Activated CD4-positive, alpha-beta T cell treated with anti-CD3 and anti-CD28 coated beads, Interleukin-2, amount 50 U/mL, for 4 hours (primary cell): ENCODE measurements around the gene ATP8B1.
"Not testable (repeated sequence)": the region's sequence is repeated elsewhere in the genome, so short reads cannot be mapped to it uniquely, and the experiment has no call there.

Experiments
- DNase-seq, 2 experiments: peaks; one replicate each; pipeline ENCODE4 v3.0.0-alpha.2; 2020

ATP8B1 gene

GRCh38 chr18:57803103-57803969 is at the start of gene ATP8B1:
ATP8B1 (minus strand) TSS chr18:57803315; CDS start chr18:57731807, 71,508 bp downstream.
- no peak for DNase-seq

DNA sequence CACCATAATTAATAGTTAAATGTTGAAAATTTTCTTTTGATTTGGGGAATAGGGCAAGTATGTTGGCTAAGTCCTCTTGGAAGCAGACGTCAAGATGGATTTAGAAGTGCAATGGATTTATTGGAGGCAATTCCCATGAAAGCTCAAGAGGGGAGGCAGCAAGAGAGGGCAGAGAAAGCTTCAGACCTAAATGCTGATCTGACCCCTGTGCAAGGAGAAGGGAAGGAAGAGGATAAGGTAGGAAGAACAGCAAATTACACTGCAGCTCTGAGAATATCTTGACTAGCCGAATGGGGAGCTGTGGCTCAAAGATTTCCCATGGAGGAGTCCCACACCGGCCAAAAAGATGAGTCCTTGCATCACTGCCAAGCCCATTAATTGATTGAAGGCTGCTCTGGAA is 46.9 kb upstream of the ATP8B1 start:
- DNase-seq = no peak

DNA sequence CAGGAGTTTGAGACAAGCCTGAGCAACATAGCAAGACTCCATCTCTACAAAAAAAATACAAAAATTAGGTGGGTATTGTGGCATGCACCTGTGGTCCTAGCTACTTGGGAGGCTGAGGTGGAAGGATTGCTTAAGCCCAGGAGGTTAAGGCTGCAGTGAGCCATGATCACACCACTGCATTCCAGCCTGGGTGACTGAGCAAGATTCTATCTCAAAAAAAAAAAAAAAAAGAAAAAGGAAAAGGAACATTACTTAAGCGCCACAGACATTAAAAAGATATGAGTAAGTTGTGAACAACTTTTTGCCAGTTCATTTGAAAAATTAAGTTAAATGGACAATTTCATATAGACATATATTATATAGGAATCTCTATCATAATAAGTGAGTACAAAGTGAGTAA is 45.3 kb upstream of the ATP8B1 start:
- not testable (repeated sequence) for DNase-seq

DNA sequence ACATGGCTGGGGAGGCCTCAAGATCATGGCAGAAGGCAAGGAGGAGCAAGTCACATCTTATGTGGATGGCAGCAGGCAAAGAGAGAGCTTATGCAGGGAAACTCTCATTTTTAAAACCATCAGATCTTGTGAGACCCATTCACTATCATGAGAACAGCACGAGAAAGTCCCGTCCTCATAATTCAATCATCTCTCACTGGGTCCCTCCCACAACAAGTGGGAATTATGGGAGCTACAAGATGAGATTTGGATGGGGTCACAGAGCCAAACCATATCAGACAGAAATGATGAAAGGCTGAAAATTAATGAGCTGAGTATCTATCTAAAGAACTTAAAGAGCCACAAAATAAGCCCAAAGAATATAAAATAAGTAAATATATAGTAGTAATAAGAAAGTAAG is 44.3 kb upstream of the ATP8B1 start:
- DNase-seq = not testable (repeated sequence)

DNA sequence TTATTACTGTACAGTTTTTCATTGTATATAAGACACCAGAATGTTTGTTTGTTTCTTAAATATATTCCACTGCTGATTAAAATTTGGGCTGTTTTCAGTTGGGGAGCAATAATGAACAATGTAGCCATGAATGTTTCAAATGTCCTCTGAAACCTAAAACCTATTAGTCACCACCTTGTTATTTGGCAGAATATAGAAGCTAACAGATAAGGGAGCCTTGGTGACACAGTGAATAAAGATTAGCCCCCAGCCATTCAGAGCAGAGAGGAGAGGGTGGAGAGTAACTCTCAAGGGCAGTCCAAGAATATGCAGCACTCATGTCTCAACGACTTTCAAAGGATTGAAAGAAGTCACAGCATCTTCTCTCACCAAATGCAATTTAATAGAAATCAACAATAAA is 43.1 kb upstream of the ATP8B1 start:
- no peak for DNase-seq

DNA sequence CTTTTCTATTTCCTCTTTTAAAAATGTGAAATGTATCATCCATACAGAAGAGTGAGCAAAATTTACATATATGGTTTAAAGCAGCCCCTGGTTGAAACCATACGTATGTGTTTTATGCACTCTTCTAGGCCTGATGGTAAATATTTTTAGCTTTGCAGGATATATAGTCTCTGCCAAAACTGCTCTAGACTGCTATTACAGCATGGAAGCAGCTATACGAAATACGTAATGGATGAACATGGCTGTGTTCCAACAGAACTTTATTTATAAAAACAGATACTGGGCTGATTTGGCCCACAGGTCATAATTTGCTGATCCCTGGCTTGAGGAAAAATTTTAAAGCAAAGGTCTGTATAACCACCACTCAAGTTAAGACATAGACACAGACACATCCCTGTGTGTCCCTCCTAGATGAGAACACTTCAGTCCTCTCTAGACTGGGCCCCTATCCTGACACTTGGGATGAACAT is 42.5 kb upstream of the ATP8B1 start:
- no peak for DNase-seq

DNA sequence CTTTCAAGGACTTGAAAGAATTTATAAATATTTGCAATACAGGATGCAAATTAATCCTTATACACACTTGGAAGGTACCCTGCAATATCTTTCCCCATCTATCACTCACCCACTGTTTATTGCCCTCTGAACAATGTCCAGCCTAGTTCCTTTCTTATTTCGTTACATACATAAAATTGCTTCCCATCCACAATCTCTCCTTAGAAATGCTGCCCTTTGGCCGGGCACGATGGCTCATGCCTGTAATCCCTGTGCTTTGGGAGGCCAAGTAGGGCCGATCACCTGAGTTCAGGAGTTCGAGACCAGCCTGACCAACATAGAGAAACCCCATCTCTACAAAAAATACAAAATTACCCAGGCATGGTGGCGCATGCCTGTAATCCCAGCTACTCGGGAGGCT is 41.2 kb upstream of the ATP8B1 start:
- no peak for DNase-seq

GRCh38 chr18:57843386-57843785 is 40.3 kb upstream of the ATP8B1 start:
- DNase-seq = no peak

DNA sequence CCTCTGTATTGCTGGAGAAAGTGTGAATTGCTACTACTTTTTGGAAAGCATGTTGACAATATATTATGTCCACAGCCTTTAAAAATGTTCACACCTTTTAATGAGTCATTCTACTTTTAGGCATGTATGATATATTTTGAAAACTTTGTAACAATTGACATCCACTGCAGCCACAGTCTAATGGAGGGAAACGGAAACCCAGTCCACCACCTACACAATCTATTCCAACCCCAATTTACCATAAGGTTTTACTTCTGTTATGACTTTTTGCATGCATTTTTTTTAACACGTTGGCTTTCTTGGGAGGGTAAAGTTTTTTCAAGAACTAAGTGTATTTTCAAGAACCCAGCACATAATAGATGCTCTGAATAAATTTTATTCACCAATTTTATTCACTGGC is 38.5 kb upstream of the ATP8B1 start:
- no peak for DNase-seq

- no peak for DNase-seq
Measured at GRCh38 chr18:57839942-57840381, 36.8 kb upstream of the ATP8B1 start.

- DNase-seq = no peak
Measured at GRCh38 chr18:57837917-57838548, 34.9 kb upstream of the ATP8B1 start.

- no peak for DNase-seq
Measured at GRCh38 chr18:57836557-57836956, 33.4 kb upstream of the ATP8B1 start.

GRCh38 chr18:57835904-57836303 is 32.8 kb upstream of the ATP8B1 start:
- no peak for DNase-seq

DNA sequence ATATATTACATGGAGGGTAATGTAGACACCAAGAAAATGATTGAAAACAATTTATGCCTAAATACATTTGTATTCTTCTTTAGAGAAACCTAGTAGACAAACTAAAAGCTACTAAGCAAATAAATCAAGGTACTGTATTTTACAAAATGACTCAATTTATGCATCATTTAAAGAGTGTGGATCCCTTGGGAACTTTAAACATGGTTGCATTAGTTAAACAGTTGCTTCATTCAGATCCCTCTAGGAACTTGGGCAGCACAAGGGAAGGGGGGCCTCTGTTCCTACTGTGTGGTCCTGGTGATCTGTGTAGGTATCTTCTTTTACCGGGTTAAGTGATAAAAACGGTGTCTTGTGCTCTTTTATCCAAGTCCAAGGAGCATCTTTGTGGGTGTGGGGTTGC is 31.5 kb upstream of the ATP8B1 start:
- no peak for DNase-seq

- DNase-seq = no peak
Measured at GRCh38 chr18:57833441-57834101, 30.5 kb upstream of the ATP8B1 start.

DNA sequence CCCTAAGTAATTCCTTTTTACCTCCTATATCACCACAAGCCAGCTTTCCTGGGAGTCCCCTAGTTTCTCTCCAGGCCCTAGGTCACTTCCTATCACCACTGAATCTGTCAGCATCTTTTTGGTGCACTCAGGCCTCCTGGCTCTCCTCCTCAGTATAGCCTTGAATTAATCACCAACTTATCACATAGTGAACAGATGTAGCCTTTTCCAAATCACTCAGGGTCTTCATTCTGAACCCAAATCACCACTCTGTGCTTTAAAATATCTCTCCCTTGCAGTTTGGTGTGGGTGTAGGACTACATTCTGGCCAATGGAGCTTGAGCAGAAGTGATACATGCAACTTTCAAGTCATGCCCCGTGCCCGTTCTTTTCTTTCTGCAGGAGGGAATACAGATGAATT is 29.6 kb upstream of the ATP8B1 start:
- DNase-seq = no peak

- DNase-seq = no peak
Measured at GRCh38 chr18:57831597-57832377, 28.7 kb upstream of the ATP8B1 start.

GRCh38 chr18:57827646-57828045 is 24.5 kb upstream of the ATP8B1 start:
- DNase-seq = no peak

- no peak for DNase-seq
Measured at GRCh38 chr18:57826252-57826651, 23.1 kb upstream of the ATP8B1 start.

DNA sequence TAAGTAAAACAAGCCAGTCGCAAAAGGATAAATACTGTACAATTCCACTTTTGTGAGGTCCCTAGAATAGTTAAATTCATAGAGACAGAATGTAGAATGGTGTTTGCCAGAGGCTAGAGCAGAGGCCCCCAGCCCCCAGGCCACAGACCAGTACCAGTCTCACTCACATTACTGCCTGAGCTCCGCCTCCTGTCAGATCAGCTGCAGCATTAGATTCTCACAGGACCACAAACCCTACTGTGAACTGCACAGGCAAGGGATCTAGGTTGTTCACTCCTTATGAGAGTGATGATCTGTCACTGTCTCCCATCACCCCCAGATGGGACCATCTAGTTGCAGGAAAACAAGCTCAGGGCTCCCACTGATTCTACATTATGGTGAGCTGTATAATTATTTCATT is 17.5 kb upstream of the ATP8B1 start:
- not testable (repeated sequence) for DNase-seq

GRCh38 chr18:57819671-57820460 is 16.8 kb upstream of the ATP8B1 start:
- no peak for DNase-seq

DNA sequence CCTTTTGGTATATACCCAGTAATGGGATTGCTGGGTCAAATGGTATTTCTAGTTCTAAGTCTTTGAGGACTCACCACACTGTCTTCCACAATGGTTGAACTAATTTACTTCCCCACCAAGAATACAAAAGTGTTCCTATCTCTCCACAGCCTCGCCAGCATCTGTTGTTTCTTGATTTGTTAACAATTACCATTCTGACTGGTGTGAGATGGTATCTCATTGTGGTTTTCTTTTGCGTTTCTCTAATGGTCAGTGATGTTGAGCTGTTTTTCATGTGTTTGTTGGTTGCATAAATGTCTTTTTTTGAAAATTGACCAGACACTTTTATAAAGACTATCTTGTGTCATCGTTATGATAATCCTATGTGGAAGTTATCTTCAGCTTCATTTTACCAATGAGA is 16.0 kb upstream of the ATP8B1 start:
- no peak for DNase-seq
